HL-60 (cell line): ENCODE measurements around the gene PTF1A.

Source experiments
- DNase-seq, 2 experiments: peaks; one replicate each; pipeline ENCODE4 v3.0.0-alpha.2; 2010 to 2020; ENCODE audit warnings: low read depth in 1 of 2, low spot score in 1 of 2
- H3K27ac ChIP-seq: fragments of 250-450 bp; sonication (Bioruptor Pico); replicated peaks from 2 replicates; pipeline ENCODE4 v1.5.1; 2020; ENCODE audit warnings: mild to moderate bottlenecking, moderate library complexity
- H3K27me3 ChIP-seq: fragments of 250-450 bp; sonication (Bioruptor Pico); 2 replicates; pipeline ENCODE4 v1.5.1; 2021; ENCODE audit warnings: mild to moderate bottlenecking, moderate library complexity; ENCODE audit not compliant: insufficient read depth, poor library complexity, severe bottlenecking
- H3K4me3 ChIP-seq: replicated peaks from 2 replicates; pipeline ENCODE4 v1.5.1; 2011; ENCODE audit warnings: mild to moderate bottlenecking, control low read depth, low read length; ENCODE audit not compliant: insufficient read depth
- CTCF ChIP-seq: IDR thresholded peaks from one replicate; pipeline ENCODE4 v1.5.1; 2011; ENCODE audit warnings: low read length, control low read depth, inconsistent platforms; ENCODE audit not compliant: insufficient read depth
- GABPA ChIP-seq: IDR thresholded peaks from 2 replicates; pipeline ENCODE4 v1.6.1; 2012; ENCODE audit warnings: low read depth
- POLR2AphosphoS5 ChIP-seq: IDR thresholded peaks from 2 replicates; pipeline ENCODE4 v1.6.1; 2012; ENCODE audit warnings: low read depth
- REST ChIP-seq: IDR thresholded peaks from 2 replicates; pipeline ENCODE4 v1.6.1; 2012; ENCODE audit warnings: low read depth; ENCODE audit not compliant: insufficient replicate concordance
- SPI1 ChIP-seq: IDR thresholded peaks from 2 replicates; pipeline ENCODE4 v1.6.1; 2012; ENCODE audit warnings: low read depth, mild to moderate bottlenecking, borderline replicate concordance

The PTF1A gene

GRCh38 chr10:23158370-23158769 lies 33.7 kb upstream of the PTF1A start:
- Histone ChIP-seq H3K4me3 (no peak overlapping the region), H3K27me3 (no peaks in the 10 kb centered on the region), H3K27ac (no peak overlapping the region)
- TF ChIP-seq POLR2AphosphoS5 (no peak), SPI1 (no peak), CTCF (peak; percentile 42), GABPA (no peak)
- peak in 1 of 2 experiments; percentile 7 for DNase-seq

DNA sequence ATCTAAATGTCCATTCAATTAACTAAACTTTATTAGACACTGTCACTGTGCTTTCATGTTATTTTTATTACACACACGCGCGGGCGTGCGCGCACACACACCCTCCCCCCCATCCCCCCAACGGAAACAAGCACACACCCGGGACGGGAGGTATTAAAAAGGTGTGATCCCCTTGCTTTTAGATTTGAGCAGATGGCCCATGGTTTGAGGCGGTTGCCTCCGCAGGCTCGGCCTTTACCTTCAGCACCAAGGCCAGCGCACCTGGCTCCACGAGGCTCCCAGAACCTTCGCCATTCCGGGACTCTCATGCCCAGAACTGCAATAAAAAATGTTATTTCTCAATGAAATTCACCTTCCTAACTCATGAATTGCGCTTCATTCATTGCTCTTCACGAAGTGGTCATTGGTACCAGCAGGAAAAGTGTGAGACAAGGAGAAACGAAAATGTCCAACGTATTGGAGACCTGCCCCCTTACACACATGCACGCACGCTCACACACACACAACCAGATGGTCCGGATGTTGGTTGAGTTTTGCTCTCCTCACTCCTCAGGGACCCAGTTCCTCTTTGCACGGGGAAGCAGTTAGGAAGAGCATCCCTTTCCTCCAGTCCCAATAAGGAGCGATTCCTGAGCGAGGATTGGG lies 20.8 kb upstream of the PTF1A start:
- TF ChIP-seq POLR2AphosphoS5 (no peak), GABPA (no peak), CTCF (no peak), SPI1 (no peak), REST (peak; percentile 94)
- no peak for DNase-seq
- H3K27ac ChIP-seq = no peak overlapping the region

GRCh38 chr10:23172429-23173213 lies 19.5 kb upstream of the PTF1A start:
- Histone ChIP-seq H3K27ac (no peak overlapping the region), H3K27me3 (no peaks in the 10 kb centered on the region), H3K4me3 (no peak overlapping the region)
- no peak for DNase-seq
- TF ChIP-seq REST (no peak), GABPA (no peak), CTCF (no peak), SPI1 (no peak), POLR2AphosphoS5 (no peak)

More for the DNA sequence above, 20.8 kb upstream of the PTF1A start:
- Histone ChIP-seq H3K4me3 (no peak overlapping the region), H3K27me3 (no peaks in the 10 kb centered on the region)
